Urinary bladder (tissue), 4 donors: ENCODE data around the gene SCFD1. TPM values are rescaled to one million over a fixed set of nuclear protein-coding genes. Genes with fewer than 3 reads are reported as not detected.
"Not testable (repeated sequence)": the region's sequence is repeated elsewhere in the genome, so short reads cannot be mapped to it uniquely, and the experiment has no call there.

Source experiments
- DNase-seq: peaks from one replicate; pipeline ENCODE4 v3.0.0-alpha.2; 2015; ENCODE audit errors: extremely low spot score
- H3K27ac ChIP-seq: one replicate; pipeline ENCODE4 v1.5.1; 2013; ENCODE audit warnings: low read depth, mild to moderate bottlenecking, moderate library complexity
- H3K36me3 ChIP-seq: one replicate; pipeline ENCODE4 v1.6.1; 2013; ENCODE audit warnings: mild to moderate bottlenecking, moderate library complexity; ENCODE audit not compliant: insufficient read depth
- H3K4me1 ChIP-seq: one replicate; pipeline ENCODE4 v1.6.1; 2013; ENCODE audit warnings: mild to moderate bottlenecking, moderate library complexity; ENCODE audit not compliant: insufficient read depth
- H3K4me3 ChIP-seq: one replicate; pipeline ENCODE4 v1.5.1; 2013; ENCODE audit warnings: low read depth, low read length
- WGBS: extraction: QIAGEN DNeasy Blood & Tissue Kit; methylation state at CpG from one replicate; pipeline ENCODE4 v1.1.7; 2013; 5-methylcytosine and 5-hydroxymethylcytosine counted together
- polyA plus RNA-seq: library from polyadenylated mRNA; stranded (reverse); fragments of 200-250 nt; gene quantifications from one replicate; pipeline ENCODE4 v1.2.3, GENCODE V29; 2013
- total RNA-seq: library from RNA; depleted of rRNA; stranded (reverse); fragments of >200 nt; gene quantifications from one replicate; pipeline ENCODE4 v1.2.3, GENCODE V29; 2014
- donor health status: healthy with polysubstance abuse.
- donor health status: healthy.

Gene SCFD1
- total and polyA plus RNA-seq, 2 donors, result 29.0 to 337 TPM

- no peak overlapping the region for H3K27ac ChIP-seq
- WGBS, result 68% methylated on average over 1 of the region's 1 CpG
- no peaks in the 10 kb centered on the region for H3K36me3 ChIP-seq
- DNase-seq, result no peak
- H3K4me1 ChIP-seq, result no peaks in the 10 kb centered on the region
- H3K4me3 ChIP-seq, result no peak overlapping the region
Observed at GRCh38 chr14:30596935-30597334, 25.2 kb upstream of the SCFD1 start.

GRCh38 chr14:30597504-30597903, 24.6 kb upstream of the SCFD1 start:
- Histone ChIP-seq H3K27ac (no peak overlapping the region), H3K36me3 (no peaks in the 10 kb centered on the region), H3K4me3 (no peak overlapping the region), H3K4me1 (no peaks in the 10 kb centered on the region)
- no peak for DNase-seq

- DNase-seq, result no peak
- Histone ChIP-seq H3K4me3 (no peak overlapping the region), H3K4me1 (no peaks in the 10 kb centered on the region), H3K36me3 (peaks cover 1% of the 10 kb centered on the region), H3K27ac (no peak overlapping the region)
- WGBS, result 91% methylated on average over 8 of the region's 8 CpGs
Observed at GRCh38 chr14:30600922-30601918, 20.9 kb upstream of the SCFD1 start.

- Histone ChIP-seq H3K4me3 (no peak overlapping the region), H3K27ac (no peak overlapping the region), H3K4me1 (no peaks in the 10 kb centered on the region), H3K36me3 (peaks cover 1% of the 10 kb centered on the region)
- WGBS, result 97% methylated on average over 3 of the region's 3 CpGs
- no peak for DNase-seq
Observed at GRCh38 chr14:30603402-30603801, 18.7 kb upstream of the SCFD1 start.

- H3K36me3 ChIP-seq, result not testable (repeated sequence)
- 98% methylated on average over 8 of the region's 8 CpGs for WGBS
Observed at GRCh38 chr14:30604696-30605095, 17.4 kb upstream of the SCFD1 start.

GRCh38 chr14:30607156-30607780, 14.9 kb upstream of the SCFD1 start:
- Histone ChIP-seq H3K27ac (no peak overlapping the region), H3K4me1 (no peaks in the 10 kb centered on the region), H3K36me3 (peaks cover 4% of the 10 kb centered on the region), H3K4me3 (no peak overlapping the region)
- no peak for DNase-seq
- 99% methylated on average over 1 of the region's 1 CpG for WGBS

More at GRCh38 chr14:30604696-30605095, 17.4 kb upstream of the SCFD1 start:
- DNase-seq, H3K27ac ChIP-seq, H3K4me1 ChIP-seq, H3K4me3 ChIP-seq: not testable (repeated sequence)

GRCh38 chr14:30608533-30609006, 13.5 kb upstream of the SCFD1 start:
- H3K27ac ChIP-seq, result no peak overlapping the region
- peaks cover 4% of the 10 kb centered on the region for H3K36me3 ChIP-seq
- no peaks in the 10 kb centered on the region for H3K4me1 ChIP-seq
- no peak overlapping the region for H3K4me3 ChIP-seq
- WGBS, result 83% methylated on average over 5 of the region's 5 CpGs
- DNase-seq, result no peak

- no peaks in the 10 kb centered on the region for H3K4me1 ChIP-seq
- H3K36me3 ChIP-seq, result peaks cover 3% of the 10 kb centered on the region
- WGBS, result 55% methylated on average over 6 of the region's 6 CpGs
- DNase-seq, result peak; percentile 43
- H3K4me3 ChIP-seq, result no peak overlapping the region
- H3K27ac ChIP-seq, result no peak overlapping the region
Observed at GRCh38 chr14:30610787-30611343, 11.3 kb upstream of the SCFD1 start.

GRCh38 chr14:30614155-30614554, 8.0 kb upstream of the SCFD1 start:
- WGBS, result 97% methylated on average over 2 of the region's 2 CpGs
- Histone ChIP-seq H3K27ac (no peak overlapping the region), H3K4me3 (no peak overlapping the region), H3K36me3 (peaks cover 3% of the 10 kb centered on the region), H3K4me1 (no peaks in the 10 kb centered on the region)
- no peak for DNase-seq

- 72% methylated on average over 1 of the region's 1 CpG for WGBS
- Histone ChIP-seq H3K4me3 (no peak overlapping the region), H3K36me3 (peaks cover 2% of the 10 kb centered on the region), H3K27ac (no peak overlapping the region), H3K4me1 (no peaks in the 10 kb centered on the region)
- DNase-seq, result no peak
Observed at GRCh38 chr14:30620178-30620577, 1.9 kb upstream of the SCFD1 start.

- no peaks in the 10 kb centered on the region for H3K4me1 ChIP-seq
- H3K27ac ChIP-seq, result no peak overlapping the region
- DNase-seq, result peak; percentile 20
- peak overlapping the region; percentile 60 for H3K4me3 ChIP-seq
- H3K36me3 ChIP-seq, result peaks cover 2% of the 10 kb centered on the region
- WGBS, result 6% methylated on average over 17 of the region's 17 CpGs
Observed at GRCh38 chr14:30621354-30621939, 672 bp upstream of the SCFD1 start.

- no peak overlapping the region for H3K4me3 ChIP-seq
- WGBS, result 68% methylated on average over 7 of the region's 7 CpGs
- H3K27ac ChIP-seq, result no peak overlapping the region
- no peaks in the 10 kb centered on the region for H3K4me1 ChIP-seq
- DNase-seq, result no peak
- H3K36me3 ChIP-seq, result peaks cover 2% of the 10 kb centered on the region
Observed at GRCh38 chr14:30623412-30624131, 1.5 kb downstream of the SCFD1 start.

- H3K4me3 ChIP-seq, result no peak overlapping the region
- H3K27ac ChIP-seq, result no peak overlapping the region
- DNase-seq, result no peak
- H3K36me3 ChIP-seq, result peaks cover 2% of the 10 kb centered on the region
- 95% methylated on average over 5 of the region's 5 CpGs for WGBS
- no peaks in the 10 kb centered on the region for H3K4me1 ChIP-seq
Observed at GRCh38 chr14:30624132-30624423, 2.0 kb downstream of the SCFD1 start.
